HG03432 (cell line): Measurements from ENCODE around the gene NEU4.
"Not testable (repeated sequence)": the region's sequence is repeated elsewhere in the genome, so short reads cannot be mapped to it uniquely, and the experiment has no call there.

ENCODE experiments used
- ATAC-seq: cut with Tn5 transposase; IDR thresholded peaks from one replicate; pipeline ENCODE4 v1.9.1; 2021; ENCODE audit warnings: mild to moderate bottlenecking, moderate library complexity; ENCODE audit not compliant: unreplicated experiment

NEU4 gene

DNA sequence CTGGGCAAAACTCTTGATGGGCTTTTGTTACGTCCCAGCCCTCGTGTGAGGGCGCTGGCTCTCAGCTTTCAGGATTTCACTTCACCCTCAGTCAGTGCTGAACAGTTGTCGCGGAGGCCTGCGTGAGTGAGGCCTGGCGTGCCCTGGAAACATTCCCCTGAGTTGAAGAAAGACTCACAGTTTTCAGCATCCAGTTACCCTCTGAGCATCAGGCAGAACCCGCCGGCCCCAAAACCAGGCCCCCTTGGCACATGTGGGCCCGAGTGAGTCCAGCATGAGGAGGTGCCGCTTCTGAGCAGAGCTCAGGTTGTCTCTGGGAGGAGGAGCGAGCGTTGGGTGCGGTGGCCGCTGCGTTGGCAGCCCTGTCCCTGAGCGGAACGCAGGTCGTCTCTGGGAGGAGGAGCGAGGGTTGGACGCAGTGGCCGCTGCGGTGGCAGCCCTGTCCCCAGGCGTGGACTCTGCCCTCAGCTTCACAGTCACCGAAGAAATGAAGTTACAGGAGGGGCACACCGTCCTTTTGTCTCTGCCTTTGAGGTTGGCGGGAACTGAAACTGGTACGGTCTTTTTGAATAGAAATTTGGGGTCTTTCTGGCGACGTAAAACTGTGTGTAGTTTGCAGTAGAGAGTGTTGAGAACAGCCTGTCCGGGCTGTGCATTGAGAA, at the start of gene NEU4:
Gene NEU4 (plus strand): TSS at position 473 of the 662 bp plus-strand sequence. CDS start 5,292 bp downstream, outside the sequence.
- no peak for ATAC-seq

DNA sequence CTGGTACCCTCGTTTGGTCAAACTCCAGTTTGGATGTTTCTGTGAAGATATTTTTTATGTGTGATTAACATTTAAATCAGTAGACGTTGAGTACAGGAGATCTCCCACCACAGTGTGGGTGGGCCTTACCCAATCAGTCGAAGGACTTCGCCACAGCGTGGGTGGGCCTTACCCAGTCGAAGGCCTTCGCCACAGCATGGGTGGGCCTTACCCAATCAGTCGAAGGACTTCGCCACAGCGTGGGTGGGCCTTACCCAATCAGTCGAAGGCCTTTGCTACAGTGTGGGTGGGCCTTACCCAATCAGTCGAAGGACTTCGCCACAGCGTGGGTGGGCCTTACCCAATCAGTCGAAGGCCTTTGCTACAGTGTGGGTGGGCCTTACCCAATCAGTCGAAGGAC, 49.1 kb upstream of the NEU4 start:
- ATAC-seq, result not testable (repeated sequence)

DNA sequence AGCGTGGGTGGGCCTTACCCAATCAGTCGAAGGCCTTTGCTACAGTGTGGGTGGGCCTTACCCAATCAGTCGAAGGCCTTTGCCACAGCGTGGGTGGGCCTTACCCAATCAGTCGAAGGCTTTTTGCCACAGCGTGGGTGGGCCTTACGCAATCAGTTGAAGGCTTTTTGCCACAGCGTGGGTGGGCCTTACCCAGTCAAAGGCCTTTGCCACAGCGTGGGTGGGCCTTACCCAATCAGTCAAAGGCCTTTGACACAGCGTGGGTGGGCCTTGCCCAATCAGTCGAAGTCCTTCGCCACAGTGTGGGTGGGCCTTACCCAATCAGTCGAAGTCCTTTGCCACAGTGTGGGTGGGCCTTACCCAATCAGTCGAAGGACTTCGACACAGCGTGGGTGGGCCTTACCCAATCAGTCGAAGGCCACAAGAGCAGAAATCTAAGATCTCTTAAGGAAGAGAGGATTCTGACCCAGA, 48.7 kb upstream of the NEU4 start:
- no peak for ATAC-seq

- ATAC-seq, result no peak
These were observed 46.6 kb upstream of the NEU4 start for GRCh38 chr2:241762321-241762932.

DNA sequence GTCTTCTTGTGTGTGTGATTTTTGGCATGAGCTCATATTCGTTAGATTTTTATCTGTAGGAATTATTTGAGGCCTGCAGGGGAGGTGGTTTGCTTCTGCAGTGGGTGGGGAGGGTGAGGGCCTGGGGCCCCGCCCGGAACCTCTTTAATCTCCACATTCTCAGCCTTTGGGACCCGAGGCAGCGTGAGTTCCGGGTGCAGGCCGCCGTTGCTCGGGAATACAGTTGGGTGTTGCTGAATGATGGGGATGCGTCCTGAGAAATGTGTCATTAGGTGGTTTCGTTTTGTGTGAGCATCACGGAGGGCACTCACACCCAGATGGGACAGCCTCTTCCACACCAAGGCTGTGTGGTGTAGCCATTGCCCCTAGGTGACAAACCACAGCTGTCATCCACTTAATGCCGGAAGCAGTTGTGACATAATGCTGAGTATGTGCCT, 46.0 kb upstream of the NEU4 start:
- ATAC-seq, result peak; percentile 52

DNA sequence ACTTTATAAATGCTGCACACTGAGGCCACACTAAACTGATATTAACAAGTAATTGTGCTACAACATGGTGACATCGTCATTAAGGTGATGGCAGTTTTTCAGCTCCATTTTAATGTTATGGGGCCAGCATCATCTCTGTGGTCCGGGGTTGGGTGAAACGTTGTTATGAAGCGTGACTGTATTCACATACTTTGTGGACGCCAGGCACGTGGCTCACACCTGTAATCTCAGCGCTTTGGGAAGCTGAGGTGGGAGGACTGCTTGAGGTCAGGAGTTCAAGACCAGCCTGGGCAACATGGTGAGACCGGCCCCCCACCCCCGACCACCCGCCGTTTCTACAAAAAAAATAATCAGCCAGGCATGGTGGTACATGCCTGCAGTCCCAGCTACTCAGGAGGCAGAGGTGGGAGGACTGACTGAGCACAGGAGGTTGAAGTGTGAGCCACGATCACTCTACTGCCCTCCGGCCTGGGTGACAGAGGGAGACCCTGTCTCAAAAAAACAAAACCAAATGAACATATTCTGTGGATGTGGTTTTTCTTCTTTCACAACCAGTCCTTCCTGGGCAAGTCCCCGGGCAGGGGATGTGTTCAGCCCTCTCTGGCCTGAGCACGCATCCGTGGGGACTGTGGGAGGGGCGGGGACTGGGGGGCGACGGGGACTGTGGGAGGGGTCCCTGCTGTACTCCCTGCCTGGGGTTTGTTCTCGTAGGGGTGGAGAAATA, 45.3 kb upstream of the NEU4 start:
- no peak for ATAC-seq

DNA sequence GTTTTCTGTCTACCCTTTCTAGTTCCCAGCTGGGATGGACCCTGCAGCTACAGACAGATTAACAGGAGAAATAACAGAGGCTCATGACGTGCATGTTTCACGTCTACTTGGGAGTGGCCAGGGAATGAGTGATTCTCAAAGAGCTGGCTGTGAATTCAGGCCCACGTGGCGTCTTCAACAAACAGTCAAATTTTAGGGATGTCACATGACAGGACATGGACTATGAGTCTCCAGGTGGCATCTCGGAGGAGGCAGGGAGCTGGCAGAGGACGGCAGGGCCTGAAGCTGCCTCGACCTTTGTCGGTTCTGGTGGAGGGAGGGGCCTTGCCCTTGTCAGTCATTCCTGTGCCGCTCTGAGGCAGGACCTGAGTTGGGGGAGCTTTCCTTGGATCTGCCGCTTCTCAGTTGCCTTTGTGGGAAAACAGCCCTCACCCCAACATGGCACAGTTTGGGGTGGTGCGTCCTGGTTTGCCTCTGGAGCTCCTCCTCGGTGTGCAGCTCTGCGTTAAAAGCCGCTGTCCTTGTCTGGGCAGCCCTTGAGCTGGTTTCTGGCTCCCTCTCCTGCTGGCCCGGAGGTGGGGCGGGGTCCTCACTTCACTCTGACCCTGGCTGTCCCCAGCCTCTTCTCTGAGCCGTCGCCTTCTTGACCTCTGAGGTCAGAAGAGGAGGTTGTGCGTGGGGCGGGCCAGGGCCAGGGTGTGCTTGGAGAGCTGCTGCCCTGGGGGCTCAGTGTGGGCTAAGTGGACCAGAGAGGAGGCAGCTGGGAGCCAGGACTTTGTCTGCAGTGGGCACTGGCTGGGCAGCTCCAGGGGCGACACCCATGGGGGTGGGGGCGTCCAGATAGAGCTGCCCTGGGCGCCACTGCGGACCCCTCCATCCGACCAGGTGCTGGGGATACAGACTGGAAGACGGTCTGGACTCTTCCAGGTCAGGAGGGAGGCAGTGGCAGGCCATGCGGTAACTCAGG, 44.4 kb upstream of the NEU4 start:
- no peak for ATAC-seq

- no peak for ATAC-seq
These were observed 41.3 kb upstream of the NEU4 start for GRCh38 chr2:241767464-241768250.

DNA sequence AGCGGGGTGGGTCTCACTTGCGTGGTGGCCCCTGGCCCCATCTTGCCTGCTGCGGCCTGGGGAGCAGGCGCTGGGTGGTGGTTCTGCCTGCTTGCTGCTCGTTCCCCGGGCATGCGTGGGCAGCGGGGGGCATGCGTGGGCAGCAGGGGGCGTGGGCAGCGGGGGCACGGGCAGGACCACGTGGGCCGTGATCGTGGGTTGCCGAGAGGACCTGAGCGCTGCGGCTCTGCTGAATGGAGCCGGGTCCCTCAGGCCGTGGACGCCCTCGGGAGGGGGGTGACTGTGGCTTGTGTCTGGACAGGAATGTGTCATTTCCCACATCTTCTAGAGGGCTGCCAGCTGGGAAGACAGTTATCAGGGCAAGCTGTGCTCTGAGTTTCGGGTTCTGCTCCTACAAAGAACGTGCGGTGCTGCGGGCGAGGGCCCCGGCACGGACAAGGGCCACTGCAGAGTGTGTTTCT, 40.7 kb upstream of the NEU4 start:
- ATAC-seq, result no peak

GRCh38 chr2:241768850-241769249, 40.1 kb upstream of the NEU4 start:
- no peak for ATAC-seq

DNA sequence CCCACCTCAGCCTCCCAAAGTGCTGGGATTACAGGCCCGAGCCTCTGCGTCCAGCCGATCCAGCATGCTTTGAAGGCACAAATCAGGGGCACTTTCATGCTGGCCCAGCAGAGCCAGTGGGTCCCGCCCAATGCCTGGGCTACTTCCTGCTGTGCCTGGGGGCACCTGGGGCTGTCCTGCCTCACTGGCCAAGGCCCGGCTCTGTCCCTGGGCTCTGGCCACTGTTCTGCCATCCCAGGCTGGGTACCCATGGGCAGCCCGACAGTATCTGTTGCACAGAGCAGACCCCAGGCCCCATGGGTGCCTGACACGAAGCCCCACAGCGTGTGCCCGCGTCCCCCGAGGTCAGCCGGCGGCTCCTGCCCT, 39.2 kb upstream of the NEU4 start:
- no peak for ATAC-seq

DNA sequence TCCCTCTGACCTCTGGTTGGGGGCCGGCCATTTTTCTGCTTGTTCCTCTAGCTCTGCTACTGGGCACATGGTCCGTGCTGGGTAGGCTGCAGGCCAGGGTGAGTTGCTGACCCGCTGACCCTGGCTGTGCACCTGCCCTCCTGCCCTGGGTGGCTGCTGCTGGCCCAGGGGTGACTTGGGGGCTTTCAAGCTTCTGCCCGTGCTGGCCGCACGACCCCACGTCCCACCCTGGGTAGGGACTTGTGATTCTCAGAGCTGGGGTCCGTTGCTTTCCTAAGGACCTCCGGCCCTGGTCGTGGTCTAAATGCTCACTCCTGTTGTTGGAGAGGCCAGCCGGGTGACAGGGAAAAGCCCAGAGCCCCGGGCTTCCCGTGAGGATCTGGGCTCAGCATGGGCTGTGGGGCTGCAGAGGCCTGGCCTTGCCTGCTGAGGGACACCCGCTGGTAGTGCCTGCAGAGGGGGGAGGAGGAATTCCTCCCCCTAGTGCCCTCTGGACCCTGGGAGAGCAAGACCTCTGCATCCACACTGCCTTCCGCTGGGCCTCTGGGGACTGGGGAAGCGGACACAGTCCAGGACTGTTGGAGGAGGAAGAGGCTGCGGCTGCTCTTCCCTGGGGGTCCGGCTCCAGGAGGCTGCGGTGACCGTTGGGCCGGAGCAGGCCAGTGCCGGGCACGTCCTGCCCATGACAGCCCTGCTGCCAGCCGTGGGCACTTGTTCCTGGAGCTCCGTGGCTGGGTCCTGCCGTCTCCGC, 38.6 kb upstream of the NEU4 start:
- ATAC-seq, result no peak

GRCh38 chr2:241770936-241771285, 38.1 kb upstream of the NEU4 start:
- ATAC-seq, result no peak

- ATAC-seq, result no peak
These were observed 37.5 kb upstream of the NEU4 start for GRCh38 chr2:241771286-241772062.

DNA sequence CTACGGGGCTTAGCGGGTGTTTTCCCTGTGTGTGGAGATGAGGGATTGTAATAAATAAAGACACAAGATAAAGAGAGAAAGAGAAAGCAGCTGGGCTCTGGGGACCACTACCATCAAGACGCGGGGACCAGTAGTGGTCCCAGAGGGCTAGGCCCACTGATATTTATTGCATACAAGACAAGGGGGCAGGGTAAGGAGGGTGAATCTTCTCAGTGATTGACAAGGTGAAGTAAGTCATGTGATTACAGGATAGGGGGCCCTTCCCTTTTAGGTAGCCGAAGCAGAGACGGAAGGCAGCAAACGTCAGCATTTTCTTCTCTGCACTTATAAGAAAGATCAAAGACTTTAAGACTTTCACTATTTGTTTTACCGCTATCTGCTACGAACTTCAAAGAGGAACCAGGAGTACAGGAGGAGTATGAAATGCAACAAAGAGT, 36.9 kb upstream of the NEU4 start:
- no peak for ATAC-seq

DNA sequence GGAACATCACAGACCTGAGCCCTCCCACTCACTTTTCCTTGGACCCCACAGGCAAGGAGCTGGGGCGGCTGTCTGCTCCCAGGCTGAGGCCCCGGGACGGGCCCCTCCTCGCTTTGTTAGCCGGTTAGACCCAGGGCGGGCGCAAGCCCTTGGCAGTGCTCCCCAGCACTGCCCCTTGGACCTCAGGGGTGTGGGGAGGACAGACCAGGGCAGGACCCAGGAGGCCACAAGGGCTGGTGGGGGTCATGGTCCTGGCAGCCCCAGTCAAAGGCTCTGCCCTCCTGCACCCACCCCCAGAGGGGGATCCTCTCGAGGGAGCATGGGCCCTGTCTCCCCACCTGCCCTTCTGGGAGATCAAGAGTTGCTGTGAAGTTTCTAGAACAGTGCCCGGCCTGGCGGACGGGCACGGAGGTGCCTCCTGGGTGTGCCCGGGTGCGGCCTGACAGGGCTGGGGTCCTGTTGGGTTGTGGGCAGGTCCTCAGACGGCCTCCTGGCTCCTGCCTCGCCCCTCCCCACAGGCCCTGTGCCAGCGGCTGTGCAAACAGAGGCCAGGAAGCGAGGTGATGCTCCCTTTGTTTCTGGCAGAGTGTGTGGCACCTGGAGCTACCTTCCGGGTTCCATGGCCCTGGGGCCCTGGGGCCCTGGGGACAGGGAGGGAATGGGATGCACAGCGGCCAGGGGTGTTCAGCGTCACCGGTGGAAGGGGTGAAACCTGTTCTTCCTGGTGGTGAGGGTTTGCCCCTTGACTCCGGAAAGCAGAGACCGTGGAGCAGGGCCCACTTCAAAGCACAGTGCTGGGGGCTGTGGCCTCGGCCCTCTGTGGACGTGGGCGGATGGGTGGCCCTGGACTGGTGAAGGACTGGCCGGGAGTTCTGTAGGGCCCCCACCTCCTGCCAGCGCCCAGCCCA, 35.2 kb upstream of the NEU4 start:
- no peak for ATAC-seq

DNA sequence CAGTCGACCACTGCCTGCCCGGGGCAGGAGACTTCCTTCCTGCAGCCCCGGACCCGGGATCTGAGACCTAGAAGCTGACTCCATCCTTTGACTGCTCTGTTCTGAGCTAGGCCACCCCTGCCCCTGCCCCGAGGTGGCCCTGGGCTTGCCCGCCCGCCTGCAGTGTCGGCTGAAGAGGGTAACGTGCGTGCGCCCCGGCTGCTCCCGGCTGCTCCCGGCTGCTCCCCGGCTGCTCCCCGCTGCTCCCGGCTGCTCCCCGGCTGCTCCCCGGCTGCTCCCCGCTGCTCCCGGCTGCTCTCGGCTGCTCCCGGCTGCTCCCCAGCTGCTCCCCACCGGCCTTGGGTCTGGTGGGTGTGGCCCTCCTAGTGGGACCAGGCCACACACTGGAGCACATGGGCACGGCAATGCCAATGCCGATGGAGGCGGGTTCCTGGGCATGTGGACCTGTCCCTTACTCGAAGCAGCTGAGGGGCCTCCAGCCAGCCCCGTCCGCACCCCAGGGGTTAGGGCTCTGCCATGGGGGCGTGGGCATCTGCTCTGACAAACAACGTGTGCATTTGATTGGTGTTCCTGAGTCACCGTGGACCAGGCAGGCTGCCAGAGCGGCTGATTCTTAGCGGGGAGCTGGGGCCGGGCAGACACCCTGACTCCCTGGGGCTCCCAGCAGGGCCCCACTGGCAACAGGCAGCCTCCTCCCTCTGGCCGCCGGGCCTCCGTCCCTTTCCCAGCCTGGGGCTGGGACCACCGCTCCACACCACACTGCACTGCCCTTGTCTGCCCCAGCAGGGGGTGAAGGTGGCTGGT, 34.4 kb upstream of the NEU4 start:
- ATAC-seq, result no peak
